Measurements from ENCODE around the gene CNKSR3.
A peak's percentile ranks its signal among the peaks of the same experiment; 100 is the strongest.
"Not testable (repeated sequence)": the region's sequence is repeated elsewhere in the genome, so short reads cannot be mapped to it uniquely, and the experiment has no call there.

CNKSR3 gene

DNA sequence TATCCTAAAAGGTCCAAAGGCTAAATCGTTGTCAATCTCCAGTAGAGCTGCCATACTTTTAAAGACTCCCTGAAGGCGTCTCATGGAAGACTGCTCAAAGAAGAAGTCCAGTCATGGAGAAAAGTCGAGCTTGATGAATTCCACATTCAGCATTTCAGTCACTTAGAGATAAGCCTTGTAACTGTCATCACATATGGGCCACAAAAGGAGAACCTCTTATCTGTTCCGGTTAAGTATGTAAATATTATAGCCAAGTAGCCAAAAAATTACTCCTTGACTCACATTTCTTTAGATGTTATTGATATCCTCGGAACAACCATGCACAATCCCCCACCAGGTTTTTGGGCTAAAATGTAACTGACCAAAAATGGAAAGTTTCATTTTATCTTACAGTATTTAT is 9.8 kb upstream of the CNKSR3 start:
- in situ Hi-C loops (cut with HindIII; ENCODE audit: low pct_unique_long_range_greater_than_20kb, low sequenced_read_pairs): no loop called here
- DNase-seq (ENCODE audit: low read depth in 1 of 2, low spot score in 1 of 2): no peak
- no peak for TF ChIP-seq JUND (IDR thresholded peaks at IDR 0.05; ENCODE audit: low read depth)

GRCh38 chr6:154518396-154518795 is 7.9 kb upstream of the CNKSR3 start:
- no peak for DNase-seq (ENCODE audit: low read depth in 1 of 2, low spot score in 1 of 2)
- in situ Hi-C loops (cut with HindIII; ENCODE audit: low pct_unique_long_range_greater_than_20kb, low sequenced_read_pairs): no loop called here
- no peak for TF ChIP-seq JUND (IDR thresholded peaks at IDR 0.05; ENCODE audit: low read depth)

GRCh38 chr6:154516276-154516675 is 5.8 kb upstream of the CNKSR3 start:
- DNase-seq (ENCODE audit: low read depth in 1 of 2, low spot score in 1 of 2): no peak
- in situ Hi-C loops (cut with HindIII; ENCODE audit: low pct_unique_long_range_greater_than_20kb, low sequenced_read_pairs): no loop called here
- no peak for TF ChIP-seq JUND (IDR thresholded peaks at IDR 0.05; ENCODE audit: low read depth)

GRCh38 chr6:154515826-154516225 is 5.3 kb upstream of the CNKSR3 start:
- in situ Hi-C loops (cut with HindIII; ENCODE audit: low pct_unique_long_range_greater_than_20kb, low sequenced_read_pairs): no loop called here
- DNase-seq (ENCODE audit: low read depth in 1 of 2, low spot score in 1 of 2): no peak
- TF ChIP-seq JUND (IDR thresholded peaks at IDR 0.05; ENCODE audit: low read depth): no peak

- in situ Hi-C loops (cut with HindIII; ENCODE audit: low pct_unique_long_range_greater_than_20kb, low sequenced_read_pairs); DNase-seq (ENCODE audit: low read depth in 1 of 2, low spot score in 1 of 2): not testable (repeated sequence)
These were observed 4.6 kb upstream of the CNKSR3 start for GRCh38 chr6:154515076-154515475.

DNA sequence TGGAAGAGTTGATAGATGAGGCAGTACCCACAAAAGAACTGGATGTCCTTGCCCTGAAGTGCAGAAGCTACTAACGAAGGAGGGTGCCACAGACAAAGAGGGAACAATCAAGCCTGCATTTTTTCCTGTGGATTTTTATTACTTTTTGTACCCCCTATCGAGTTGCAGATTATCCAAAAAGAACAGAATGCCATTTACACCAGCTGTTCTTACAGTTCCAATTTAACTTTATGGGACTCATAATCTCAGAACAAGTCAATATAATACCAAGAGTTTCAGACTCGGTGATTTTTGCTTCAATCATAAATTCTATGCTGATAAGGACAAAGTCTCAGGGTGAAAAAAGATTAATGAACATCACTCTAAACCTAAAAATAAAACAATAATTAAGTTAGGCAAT is 4.0 kb upstream of the CNKSR3 start:
- DNase-seq (ENCODE audit: low read depth in 1 of 2, low spot score in 1 of 2): no peak
- TF ChIP-seq JUND (IDR thresholded peaks at IDR 0.05; ENCODE audit: low read depth): no peak
- in situ Hi-C loops (cut with HindIII; ENCODE audit: low pct_unique_long_range_greater_than_20kb, low sequenced_read_pairs): no loop called here

GRCh38 chr6:154513601-154514320 is 3.3 kb upstream of the CNKSR3 start:
- in situ Hi-C loops (cut with HindIII; ENCODE audit: low pct_unique_long_range_greater_than_20kb, low sequenced_read_pairs): no loop called here

DNA sequence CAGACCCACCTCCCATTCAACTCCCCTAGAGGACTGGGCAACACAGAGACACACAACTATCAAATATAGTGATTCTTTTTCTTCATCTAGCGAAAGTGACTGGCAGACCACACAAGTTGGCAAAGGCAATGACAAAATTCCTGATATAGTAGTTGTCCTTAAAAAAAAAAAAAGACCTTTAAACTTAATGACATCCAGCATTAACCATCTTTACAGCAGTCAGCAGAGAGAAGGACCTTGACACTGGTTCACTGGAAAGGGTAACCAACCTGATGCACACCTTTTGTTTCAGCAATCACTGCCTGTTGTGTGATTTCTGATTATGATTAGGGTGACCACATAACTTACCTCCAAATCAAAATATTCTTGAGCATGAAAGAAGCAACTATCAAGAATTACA is 1.7 kb upstream of the CNKSR3 start:
- TF ChIP-seq JUND (IDR thresholded peaks at IDR 0.05; ENCODE audit: low read depth): no peak
- in situ Hi-C loops (cut with HindIII; ENCODE audit: low pct_unique_long_range_greater_than_20kb, low sequenced_read_pairs): no loop called here
- no peak for DNase-seq (ENCODE audit: low read depth in 1 of 2, low spot score in 1 of 2)

More at GRCh38 chr6:154513601-154514320, 3.3 kb upstream of the CNKSR3 start:
- DNase-seq (ENCODE audit: low read depth in 1 of 2, low spot score in 1 of 2): no peak
- TF ChIP-seq JUND (IDR thresholded peaks at IDR 0.05; ENCODE audit: low read depth): no peak

GRCh38 chr6:154511791-154512190 is 1.3 kb upstream of the CNKSR3 start:
- no peak for DNase-seq (ENCODE audit: low read depth in 1 of 2, low spot score in 1 of 2)
- no peak for TF ChIP-seq JUND (IDR thresholded peaks at IDR 0.05; ENCODE audit: low read depth)
- in situ Hi-C loops (cut with HindIII; ENCODE audit: low pct_unique_long_range_greater_than_20kb, low sequenced_read_pairs): no loop called here

- TF ChIP-seq JUND (IDR thresholded peaks at IDR 0.05; ENCODE audit: low read depth): no peak
- no peak for DNase-seq (ENCODE audit: low read depth in 1 of 2, low spot score in 1 of 2)
- in situ Hi-C loops (cut with HindIII; ENCODE audit: low pct_unique_long_range_greater_than_20kb, low sequenced_read_pairs): no loop called here
These were observed 903 bp downstream of the CNKSR3 start for GRCh38 chr6:154509421-154510143.

DNA sequence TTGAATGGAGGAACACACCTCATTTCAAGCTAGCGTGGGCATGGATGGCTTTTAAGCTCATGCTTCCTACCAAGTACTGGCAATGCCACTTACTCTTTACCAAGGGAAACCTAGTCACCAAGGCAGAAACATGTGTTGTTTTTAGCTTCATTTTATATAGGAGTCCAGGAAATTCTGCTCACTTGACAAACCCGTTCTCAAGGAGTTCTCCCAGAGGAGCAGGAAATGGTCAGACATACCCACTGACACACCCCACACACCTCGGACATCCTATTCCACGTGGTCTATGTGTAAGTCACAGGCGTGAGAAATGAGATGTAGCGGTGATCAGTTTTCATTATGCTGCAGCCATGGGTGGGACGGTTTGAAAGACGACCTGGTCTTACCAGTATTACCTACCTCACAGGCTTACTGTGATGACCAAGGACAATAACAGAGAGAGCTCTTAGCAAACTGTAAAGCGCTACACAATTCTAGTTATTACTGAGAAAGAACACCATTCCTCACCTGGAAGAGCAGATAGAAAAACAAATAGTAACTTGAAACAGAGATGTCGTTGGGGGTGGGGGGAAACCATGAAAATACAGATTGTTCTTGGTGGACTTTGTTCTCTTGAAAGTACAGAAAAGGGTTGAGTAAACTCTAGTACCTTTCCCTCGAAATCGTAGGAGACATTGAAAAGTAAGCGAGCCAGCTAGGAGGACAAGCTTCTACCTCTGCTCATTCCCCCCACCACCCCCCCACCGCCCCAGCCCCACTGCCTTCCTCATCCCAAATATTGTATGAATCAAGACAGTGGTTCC is 1.7 kb downstream of the CNKSR3 start:
- DNase-seq (ENCODE audit: low read depth in 1 of 2, low spot score in 1 of 2): peak in 1 of 2 experiments; percentile 19
- in situ Hi-C loops (cut with HindIII; ENCODE audit: low pct_unique_long_range_greater_than_20kb, low sequenced_read_pairs): no loop called here
- TF ChIP-seq JUND (IDR thresholded peaks at IDR 0.05; ENCODE audit: low read depth): no peak

DNA sequence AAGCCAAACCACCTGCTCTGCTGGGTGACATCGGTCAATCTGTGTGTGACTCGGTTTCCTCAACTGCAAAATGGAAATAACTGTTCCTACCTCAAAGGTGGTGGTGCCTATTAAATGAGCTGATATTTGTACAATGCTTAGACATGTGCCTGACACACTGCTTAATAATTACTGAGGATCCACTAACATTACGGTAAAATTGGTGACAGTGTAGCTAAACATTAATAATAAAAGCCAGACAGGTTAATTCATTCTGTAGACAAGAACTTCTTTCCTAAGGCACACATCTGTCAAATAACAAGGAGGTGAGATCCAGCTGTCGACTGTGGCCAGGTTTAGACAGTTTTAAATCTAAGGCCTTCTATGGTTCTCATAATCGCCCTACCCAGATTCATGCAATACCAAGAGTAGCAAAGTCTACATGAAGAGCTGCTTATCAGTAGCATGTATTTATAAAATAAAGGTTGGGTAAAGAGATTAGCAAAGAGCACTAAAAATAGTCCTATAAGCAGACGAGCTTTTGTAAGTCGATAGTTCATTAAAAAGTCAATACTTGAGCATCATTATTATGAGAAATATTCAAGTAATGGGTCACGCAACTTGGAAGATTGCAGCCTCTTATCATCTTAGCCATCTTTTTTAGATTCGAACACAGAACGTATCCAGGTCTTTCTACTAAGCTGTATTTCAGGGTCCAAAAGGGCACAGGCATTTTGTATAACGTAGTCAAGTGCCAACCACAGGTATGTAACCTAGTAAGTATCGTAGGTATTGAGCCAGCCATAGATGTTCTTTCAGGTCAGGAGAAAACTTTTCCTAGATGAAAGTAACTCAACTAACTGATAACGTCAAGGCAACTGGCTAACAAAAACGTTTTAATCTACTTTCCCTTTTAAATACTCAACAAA is 3.2 kb downstream of the CNKSR3 start:
- no peak for TF ChIP-seq JUND (IDR thresholded peaks at IDR 0.05; ENCODE audit: low read depth)
- DNase-seq (ENCODE audit: low read depth in 1 of 2, low spot score in 1 of 2): no peak
- in situ Hi-C loops (cut with HindIII; ENCODE audit: low pct_unique_long_range_greater_than_20kb, low sequenced_read_pairs): no loop called here

Measured in T47D (cell line).